Measurements from ENCODE around the gene TMEM238.
A peak's percentile ranks its signal among the peaks of the same experiment; 100 is the strongest.
"Not testable (repeated sequence)": the region's sequence is repeated elsewhere in the genome, so short reads cannot be mapped to it uniquely, and the experiment has no call there.

The TMEM238 gene

GRCh38 chr19:55346725-55347441, 37.2 kb downstream of the TMEM238 start:
- no peak overlapping the region for H3K4me3 ChIP-seq (ENCODE audit: low read length)
- DNase-seq (ENCODE audit: low read depth, low spot score), result no peak

- H3K4me3 ChIP-seq (ENCODE audit: low read length), result no peak overlapping the region
- no peak for DNase-seq (ENCODE audit: low read depth, low spot score)
Measured at GRCh38 chr19:55345818-55346724, 38.0 kb downstream of the TMEM238 start.

DNA sequence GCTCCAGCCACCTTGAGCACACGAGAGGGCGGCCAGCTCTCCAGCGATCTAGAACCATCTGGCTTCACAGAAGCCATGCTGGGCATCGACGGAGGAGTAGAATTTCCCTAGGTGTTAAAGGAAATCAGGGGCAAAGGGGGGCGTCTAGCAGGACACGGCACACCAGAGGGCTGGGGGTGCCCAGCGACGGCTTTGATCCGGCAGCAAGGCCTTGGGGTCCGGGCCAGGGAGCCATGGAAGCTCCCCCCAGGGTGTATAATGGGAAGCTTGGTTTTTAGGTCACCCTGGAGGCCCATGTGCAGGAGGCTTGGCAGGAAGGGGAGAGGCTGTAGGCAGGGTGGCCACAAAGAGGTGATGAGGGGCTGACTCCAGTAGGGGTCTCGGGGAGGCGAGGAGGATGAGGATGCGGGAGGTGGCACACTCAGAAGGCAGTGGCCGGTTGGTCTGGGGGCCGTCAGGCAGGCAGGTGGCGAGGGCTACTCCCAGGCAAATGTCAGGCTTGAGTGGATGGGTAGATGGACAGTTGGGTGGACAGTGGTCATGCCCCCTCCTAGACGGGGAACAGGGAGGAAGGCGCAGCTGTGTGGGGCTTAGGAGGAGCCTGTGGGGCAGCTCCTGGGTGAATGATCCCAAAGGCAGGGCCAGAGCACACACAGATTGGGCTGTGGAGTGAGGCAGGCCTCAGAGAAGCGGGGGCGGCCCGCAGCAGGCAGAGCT, 38.8 kb downstream of the TMEM238 start:
- no peak for DNase-seq (ENCODE audit: low read depth, low spot score)
- H3K4me3 ChIP-seq (ENCODE audit: low read length), result no peak overlapping the region

DNA sequence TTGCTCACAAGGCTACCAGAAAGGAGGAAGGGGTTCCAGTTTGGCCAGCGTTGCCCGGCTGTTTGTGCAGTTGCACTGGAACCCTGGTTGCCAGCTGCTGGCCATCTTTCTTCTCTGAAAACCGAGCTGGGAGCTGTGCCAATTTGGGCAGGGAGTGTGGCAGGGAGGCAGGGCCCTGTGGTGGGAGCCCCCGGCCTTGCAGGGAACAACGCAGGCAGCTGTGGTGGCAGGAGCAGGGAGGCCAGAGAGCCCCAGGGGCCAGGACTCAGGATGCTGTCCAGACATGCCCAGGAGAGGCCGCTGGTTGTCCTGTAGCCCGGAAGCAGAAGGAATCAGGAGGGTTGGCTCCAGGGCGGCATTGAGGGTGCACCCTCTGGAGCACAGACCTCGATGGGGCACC, 39.6 kb downstream of the TMEM238 start:
- H3K4me3 ChIP-seq (ENCODE audit: low read length), result no peak overlapping the region
- no peak for DNase-seq (ENCODE audit: low read depth, low spot score)

DNA sequence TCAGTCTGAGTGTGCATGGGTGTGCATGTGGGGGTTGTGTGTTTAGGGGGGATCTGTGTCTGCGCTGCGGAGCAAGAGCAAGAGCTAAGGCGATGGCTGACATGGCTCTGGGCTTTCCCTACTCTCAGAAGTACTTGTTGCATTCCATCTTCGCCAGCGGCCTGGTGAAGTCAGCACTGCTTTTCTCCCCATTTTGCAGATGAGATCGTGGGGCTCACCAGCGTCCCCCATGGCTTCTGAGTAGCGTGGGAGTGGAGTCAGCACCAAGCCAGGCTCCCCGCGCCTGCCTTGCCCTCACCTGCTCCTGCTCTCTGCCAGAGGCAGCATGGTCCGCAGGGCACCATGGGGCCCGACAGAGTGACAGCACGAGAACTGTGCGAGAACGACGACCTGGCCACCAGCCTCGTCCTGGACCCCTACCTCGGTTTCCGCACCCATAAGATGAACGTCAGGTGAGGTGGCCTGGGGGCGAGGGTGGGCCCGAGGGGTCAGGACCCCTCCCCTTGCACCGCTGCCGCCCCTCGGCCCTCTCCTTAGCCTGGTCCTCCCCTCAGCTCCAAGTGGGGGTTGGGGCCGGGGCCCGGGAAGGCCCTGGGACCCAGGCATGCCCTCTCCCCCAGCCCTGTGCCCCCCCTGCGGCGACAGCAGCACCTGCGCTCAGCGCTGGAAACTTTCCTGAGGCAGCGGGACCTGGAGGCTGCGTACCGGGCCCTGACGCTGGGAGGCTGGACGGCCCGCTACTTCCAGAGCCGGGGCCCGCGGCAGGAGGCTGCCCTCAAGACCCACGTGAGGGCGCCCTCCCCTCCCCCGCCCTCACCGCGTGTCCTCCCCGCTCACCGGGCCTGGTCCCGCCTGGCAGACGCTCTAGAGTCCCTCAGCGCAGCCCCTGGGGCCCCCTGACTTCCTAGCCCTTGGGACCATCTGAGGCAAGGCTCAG, 42.2 kb downstream of the TMEM238 start:
- no peak for DNase-seq (ENCODE audit: low read depth, low spot score)
- peak overlapping the region; percentile 86 for H3K4me3 ChIP-seq (ENCODE audit: low read length)

DNA sequence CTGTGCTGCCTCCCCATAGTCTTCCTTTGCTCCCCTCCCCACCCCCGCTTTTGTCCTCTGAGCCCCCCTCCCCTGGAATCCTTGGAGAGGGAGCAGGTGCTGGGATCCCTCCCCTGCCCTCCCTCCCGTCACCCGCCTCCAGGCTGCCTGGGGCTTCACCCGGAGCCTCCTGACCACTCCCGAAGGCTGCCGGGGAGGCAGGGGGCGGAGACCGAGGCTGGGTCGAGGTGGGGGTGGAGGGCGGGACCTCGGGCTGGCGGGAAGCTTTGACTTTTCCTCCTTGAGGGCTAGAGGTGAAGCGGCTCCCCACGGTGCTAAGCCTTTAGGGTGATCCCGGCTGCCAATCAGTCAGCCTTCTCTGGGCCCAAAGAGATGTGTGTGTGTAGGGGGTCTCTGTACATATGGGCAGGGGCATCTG, 42.9 kb downstream of the TMEM238 start:
- peak overlapping the region; percentile 86 for H3K4me3 ChIP-seq (ENCODE audit: low read length)
- peak; percentile 36 for DNase-seq (ENCODE audit: low read depth, low spot score)

- peak overlapping the region; percentile 86 for H3K4me3 ChIP-seq (ENCODE audit: low read length)
- DNase-seq (ENCODE audit: low read depth, low spot score), result no peak
Measured at GRCh38 chr19:55340784-55341147, 43.3 kb downstream of the TMEM238 start.

DNA sequence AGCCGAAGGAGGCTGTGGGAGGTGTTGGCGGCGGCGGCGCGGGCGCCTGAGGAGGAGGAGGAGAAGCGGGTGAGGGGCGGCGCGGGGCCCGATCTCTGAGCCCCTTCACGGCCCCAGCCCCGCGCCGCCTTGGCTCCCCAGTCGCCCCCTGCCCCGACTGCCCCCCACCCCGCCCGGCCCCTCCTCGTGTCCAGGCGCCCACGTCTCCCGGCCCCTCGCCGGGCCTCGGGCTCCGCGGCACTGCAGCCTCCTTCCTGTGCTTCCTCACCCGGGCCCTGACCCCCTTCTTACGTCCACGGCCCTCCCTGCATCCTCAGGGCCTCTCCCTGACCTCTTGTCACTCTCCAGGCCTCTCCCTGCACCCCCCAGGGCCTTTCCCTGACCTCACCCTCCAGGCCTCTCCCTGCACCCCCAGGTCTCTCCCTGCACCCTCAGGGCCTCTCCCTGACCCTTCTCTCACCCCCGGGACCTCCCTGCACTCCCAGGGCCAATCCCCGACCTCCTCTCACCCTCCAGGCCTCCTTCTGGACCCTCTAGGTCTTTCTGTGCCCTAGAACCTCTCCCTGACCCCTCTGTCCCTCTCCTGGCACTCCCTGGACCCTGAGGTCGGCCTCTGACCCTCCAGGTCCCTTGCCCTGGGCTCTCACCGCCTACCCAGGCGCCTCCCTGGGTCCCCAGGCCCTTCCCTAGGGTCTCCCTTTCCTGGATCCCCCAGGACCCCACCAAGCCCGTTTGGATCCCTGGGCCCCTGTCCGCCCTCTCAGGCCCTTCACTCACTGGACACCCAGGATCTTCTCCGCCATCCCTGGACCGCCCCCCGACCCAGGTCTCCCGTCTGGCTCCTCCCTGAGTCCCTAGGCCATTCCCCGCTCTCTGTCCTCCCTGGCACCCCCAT, 44.0 kb downstream of the TMEM238 start:
- H3K4me3 ChIP-seq (ENCODE audit: low read length), result peak overlapping the region; percentile 86
- DNase-seq (ENCODE audit: low read depth, low spot score), result no peak

- H3K4me3 ChIP-seq (ENCODE audit: low read length), result peak within 1 kb of the TSS; percentile 86
Measured at GRCh38 chr19:55339105-55339888, 44.8 kb downstream of the TMEM238 start, which contains the start of gene KMT5C. KMT5C (plus strand) TSS chr19:55339876; CDS start chr19:55341937, 2,061 bp downstream.

DNA sequence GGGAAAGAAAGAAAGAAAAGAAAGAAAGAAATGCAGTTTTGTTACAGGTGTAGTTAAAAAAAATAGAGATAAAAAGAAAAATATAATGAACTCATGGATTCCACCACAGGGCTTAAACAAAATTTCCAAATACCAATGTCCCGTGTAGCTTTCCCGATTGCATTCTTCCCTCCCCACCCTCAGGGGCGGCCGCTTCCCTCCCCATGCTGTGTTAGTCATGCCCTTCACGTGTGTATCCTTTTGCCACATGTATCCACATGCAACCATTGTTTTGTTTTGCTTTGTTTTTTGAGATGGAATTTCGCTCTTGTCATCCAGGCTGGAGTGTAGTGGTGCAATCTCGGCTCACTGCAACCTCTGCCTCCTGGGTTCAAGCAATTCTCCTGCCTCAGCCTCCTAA, 48.0 kb downstream of the TMEM238 start:
- DNase-seq (ENCODE audit: low read depth, low spot score), result no peak
- H3K4me3 ChIP-seq (ENCODE audit: low read length), result no peak overlapping the region

More at GRCh38 chr19:55339105-55339888, 44.8 kb downstream of the TMEM238 start, which contains the start of gene KMT5C:
- DNase-seq (ENCODE audit: low read depth, low spot score), result peak; percentile 100

- DNase-seq (ENCODE audit: low read depth, low spot score), result no peak
- no peak overlapping the region for H3K4me3 ChIP-seq (ENCODE audit: low read length)
Measured at GRCh38 chr19:55333870-55334269, 50.2 kb downstream of the TMEM238 start.

- H3K4me3 ChIP-seq (ENCODE audit: low read length); DNase-seq (ENCODE audit: low read depth, low spot score): not testable (repeated sequence)
Measured at GRCh38 chr19:55329791-55330190, 54.3 kb downstream of the TMEM238 start.
